Stimulated activated naive CD4-positive, alpha-beta T cell (primary cell): ENCODE results near the gene FTL.
A peak's percentile ranks its signal among the peaks of the same experiment; 100 is the strongest.

ENCODE experiments used
- DNase-seq, 6 experiments: peaks; one replicate each; lab custom pipeline; 2025; lab: John Stamatoyannopoulos, UW

FTL gene

GRCh38 chr19:48965806-48966540, 864 bp downstream of the FTL start:
- peak; percentile 81 to 96 (median 87) for DNase-seq

DNA sequence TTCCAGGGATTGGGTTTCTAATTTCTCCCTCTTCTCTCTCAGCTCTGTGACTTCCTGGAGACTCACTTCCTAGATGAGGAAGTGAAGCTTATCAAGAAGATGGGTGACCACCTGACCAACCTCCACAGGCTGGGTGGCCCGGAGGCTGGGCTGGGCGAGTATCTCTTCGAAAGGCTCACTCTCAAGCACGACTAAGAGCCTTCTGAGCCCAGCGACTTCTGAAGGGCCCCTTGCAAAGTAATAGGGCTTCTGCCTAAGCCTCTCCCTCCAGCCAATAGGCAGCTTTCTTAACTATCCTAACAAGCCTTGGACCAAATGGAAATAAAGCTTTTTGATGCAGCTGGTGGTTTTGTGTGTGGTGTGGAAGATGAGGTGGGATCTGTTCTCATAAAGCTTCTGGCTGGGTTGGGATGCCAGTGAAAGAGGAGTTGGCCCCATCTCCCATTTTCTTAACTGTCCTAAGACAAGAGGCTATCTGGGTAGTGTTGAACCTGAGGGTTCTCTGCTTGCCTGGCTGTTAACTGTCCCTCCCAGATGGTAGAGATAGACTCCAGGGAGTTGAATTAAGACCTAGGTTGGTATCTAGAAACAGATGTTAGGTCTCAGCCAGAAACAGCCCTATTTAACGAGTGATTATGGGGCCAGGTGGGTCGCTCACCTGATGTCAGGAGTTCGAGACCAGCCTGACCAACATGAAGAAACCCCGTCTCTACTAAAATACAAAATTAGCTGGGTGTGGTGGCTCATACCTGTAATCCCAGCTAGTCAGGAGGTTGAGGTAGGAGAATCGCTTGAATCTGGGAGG, 1.6 kb downstream of the FTL start:
- no peak for DNase-seq

GRCh38 chr19:48967346-48968178, 2.5 kb downstream of the FTL start:
- DNase-seq = no peak

DNA sequence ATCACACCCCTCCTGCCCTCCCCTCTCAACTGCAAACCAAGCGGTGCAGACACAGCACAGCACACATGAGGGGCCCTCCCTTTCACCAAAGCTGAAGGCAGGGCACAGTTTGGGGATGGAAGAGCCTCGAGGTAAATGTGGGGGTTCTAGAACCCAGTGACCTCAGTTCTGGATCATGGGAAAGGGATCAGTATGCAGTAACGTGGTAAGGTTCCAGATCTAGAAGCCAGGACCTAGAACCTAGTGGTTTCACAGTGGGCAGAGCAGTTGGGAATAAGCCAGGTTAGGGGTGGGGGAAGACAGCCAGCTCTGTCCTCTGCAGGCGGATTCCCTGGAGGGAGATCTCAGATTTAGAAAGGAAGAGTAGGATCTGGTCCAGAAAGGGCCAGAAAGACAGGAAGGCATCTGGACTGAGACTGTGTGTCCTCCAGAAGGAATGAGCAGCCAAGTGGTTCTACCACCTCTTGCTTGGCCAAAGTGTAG, 3.1 kb downstream of the FTL start:
- DNase-seq = no peak

DNA sequence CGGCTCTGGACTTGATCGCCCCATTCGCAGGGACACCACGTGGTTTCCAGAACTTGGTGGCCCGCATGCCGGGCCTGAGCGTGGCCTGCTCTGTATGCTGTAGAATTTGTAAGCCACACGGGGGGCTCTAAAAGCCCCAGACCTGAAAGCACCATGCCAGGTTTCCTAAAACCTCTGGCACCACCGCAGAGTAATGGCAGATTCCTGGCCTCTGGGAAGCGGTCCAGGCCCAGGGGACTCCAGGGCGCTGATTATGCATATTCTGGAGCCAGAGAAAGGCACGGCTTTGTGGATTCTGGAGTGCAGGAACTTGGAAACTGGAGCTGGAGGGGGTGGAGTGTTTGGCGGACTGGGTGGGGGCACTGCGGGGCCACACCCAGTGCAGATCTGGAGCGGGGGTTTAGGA, 3.7 kb downstream of the FTL start:
- DNase-seq = no peak

- DNase-seq = no peak
Measured at GRCh38 chr19:48969276-48970138, 4.4 kb downstream of the FTL start.

DNA sequence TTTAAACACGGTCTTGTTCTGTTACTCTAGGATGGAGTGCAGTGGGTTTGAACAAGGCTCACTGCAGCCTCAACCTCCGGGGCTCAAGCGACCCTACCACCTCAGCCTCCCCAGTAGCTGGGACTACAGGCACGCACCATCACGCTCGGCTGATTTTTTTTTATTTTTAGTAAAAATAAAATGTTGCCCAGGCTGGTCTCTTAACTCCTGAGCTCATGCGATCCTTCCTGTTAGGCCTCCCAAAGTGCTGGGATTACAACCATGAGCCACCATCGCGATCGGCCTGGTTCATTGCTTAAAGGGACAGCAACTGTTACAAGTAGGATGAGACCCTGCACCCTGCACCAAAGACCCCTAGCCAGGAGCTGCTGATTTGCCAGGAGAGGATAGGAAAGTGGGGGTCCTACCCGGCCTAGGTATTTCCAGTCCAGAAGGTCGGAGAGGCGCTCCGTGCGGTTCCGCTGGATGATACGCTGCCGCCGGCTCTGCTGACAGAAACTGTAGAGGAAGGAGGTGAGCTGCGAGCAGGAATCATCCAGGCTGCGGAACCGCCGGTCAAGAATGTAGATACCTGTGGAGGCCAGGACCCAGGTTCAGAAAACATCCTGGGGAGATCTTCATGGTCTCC, 5.1 kb downstream of the FTL start:
- no peak for DNase-seq

DNA sequence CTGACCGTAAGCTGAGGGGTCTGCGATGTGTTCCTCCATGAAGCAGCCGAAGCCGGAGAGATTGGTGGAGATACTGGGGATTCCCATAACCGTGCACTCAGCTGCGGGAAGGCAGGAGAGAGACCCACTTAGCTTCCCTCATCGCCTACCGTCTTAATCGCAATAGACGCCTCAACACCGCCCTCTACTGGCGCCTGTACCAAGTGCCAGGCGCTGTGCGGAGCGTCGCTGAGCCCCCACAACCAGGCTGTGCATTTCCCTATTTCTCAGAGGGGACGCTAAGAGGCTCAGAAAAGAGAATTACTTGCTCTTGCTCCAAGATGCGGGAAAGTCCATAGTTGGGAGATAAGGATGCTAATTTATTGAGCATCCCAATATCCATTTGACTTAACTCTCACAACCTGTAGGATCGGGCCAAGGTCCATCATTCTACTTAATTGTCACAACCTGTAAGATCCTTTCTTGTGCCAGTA, 5.8 kb downstream of the FTL start:
- DNase-seq = peak; percentile 45 to 82 (median 71)

GRCh38 chr19:48975947-48976847, 11.1 kb downstream of the FTL start:
- DNase-seq = peak in 3 of 6 experiments; percentile 19 to 52 (median 35)

GRCh38 chr19:48977061-48977460, 12.0 kb downstream of the FTL start:
- DNase-seq = no peak

DNA sequence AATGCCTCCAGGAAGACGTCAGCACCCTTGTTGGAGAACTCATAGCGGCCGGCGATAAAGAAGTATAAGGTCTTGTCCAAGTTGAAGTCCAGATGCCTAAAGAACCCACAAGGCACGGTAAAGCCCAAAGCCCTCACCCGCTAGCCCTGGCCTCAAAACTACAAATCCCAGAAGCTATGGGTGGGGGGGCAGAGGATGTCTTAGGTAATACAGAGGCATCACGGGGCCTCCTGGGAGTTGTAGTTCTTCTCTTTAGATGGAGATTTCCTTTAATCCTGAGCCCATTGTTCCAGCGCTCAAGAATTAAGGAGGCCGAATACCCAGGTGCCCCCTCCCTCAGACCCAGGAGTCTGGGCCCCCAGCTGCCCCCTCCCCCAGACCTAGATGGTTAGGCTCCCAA, 17.2 kb downstream of the FTL start:
- DNase-seq = no peak

DNA sequence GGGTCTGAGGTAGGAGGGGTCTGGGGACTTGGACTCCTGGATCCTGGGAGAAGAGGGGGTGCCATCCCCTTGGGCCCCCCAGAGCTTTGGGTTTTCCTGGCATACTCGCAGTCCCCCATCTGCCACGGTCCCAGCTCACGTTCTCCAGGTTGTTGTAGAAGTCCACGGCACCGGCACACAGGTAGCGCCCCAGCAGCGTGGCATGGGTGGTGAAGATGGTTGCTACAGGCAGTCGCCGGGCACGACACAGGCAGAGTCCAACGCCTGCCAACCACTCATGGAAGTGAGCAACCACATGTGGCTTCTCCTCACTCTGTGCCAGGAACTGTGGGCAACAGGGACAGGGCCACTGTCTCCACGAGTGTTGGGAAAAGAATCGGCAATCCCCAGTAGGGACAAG, 20.6 kb downstream of the FTL start:
- no peak for DNase-seq

DNA sequence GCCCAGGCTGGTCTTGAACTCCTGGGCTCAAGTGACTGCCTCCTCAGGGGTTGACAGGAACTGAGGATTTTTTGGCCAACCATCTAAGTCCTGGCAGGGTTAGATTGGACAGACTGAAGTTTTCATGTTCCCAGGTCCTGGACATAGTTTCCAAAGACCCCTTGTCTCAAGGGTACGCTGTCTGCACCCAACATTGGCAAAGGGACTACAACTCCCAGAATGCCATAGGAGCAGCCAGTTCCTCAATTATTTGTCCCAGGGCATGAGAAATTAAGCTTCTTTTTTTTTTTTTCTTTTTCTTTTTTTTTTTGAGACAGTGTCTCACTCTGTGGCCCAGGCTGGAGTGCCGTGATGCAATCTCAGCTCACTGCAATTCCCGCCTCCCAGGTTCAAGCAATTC, 21.1 kb downstream of the FTL start:
- no peak for DNase-seq

- DNase-seq = no peak
Measured at GRCh38 chr19:48987323-48987722, 22.2 kb downstream of the FTL start.

- DNase-seq = no peak
Measured at GRCh38 chr19:48988286-48988685, 23.2 kb downstream of the FTL start.

GRCh38 chr19:48988860-48989259, 23.8 kb downstream of the FTL start:
- DNase-seq = no peak

DNA sequence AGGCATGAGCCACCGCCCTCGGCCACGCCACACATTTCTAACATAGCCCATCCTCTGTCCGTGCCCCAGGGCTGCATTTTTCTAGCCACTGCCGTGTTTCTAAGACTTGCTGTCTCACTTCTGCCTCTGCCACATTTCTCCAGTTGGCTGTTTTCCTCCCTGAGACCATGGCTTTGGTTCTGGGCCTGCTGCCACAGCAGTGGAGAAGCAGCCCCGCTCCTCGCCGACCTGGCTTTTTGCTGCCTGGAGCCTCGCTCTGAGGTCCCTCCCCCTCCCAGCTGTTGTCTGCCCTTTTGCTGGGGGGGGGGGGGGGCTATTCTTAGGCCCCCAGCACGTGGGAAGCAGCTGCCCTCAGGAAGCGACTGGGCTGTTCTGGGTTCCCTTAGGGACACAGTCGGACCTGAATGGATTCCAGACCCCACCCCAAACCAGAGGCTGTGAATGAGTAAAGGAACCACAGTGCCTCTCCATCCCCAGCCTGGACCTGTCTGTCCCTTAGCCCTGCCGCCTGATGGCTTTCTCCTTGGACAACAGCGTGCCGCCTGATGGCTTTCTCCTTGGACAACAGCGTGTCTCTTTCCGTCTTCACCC, 24.7 kb downstream of the FTL start:
- DNase-seq = no peak

DNA sequence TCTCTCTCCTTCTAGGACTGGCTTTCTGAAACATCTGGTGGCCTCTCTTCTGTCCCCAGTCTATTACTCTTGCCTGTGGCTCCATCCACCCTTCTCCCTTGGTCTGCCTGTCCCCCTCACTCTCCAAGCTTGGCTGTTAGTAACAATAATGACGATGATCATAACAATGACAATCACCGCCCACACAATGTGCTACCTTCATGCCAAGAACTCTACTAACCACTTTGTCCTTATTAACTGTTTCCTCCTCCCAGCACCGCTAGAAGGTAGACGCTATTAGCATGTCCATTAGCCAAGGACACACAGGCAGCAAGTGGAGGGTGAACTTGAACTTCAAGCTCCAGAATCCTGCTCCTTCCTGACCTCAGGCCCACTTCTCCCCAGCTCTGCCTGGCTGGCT, 25.3 kb downstream of the FTL start:
- DNase-seq = no peak

GRCh38 chr19:48991011-48991609, 26.0 kb downstream of the FTL start:
- DNase-seq = no peak
